GM23338 (cell line): Measurements from ENCODE around the gene NUDT6. TPM values are rescaled to one million over a fixed set of nuclear protein-coding genes. Genes with fewer than 3 reads are reported as not detected.

Experiments
- ATAC-seq: fragments of 200-7000 bp; cut with Tn5 transposase; 3 replicates; pipeline ENCODE4 v1.9.1; 2020
- DNase-seq: peaks from one replicate; pipeline ENCODE4 v3.0.0-alpha.2; 2015; ENCODE audit warnings: low spot score
- H2AFZ ChIP-seq: fragments of 200-600 bp; sonication (generic); 2 replicates; pipeline ENCODE4 v1.8.0; 2016; ENCODE audit warnings: antibody characterized with exemption, mild to moderate bottlenecking, moderate library complexity
- H3F3A ChIP-seq: fragments of 200-600 bp; sonication (generic); replicated peaks from 2 replicates; pipeline ENCODE4 v1.8.0; 2017; ENCODE audit warnings: antibody characterized with exemption, mixed run types, low read depth
- H3K27ac ChIP-seq: fragments of 200-600 bp; sonication (generic); 2 replicates; pipeline ENCODE4 v1.6.1; 2016; ENCODE audit warnings: low read depth
- H3K27me3 ChIP-seq: fragments of 200-600 bp; sonication (generic); 2 replicates; pipeline ENCODE4 v1.8.0; 2016; ENCODE audit warnings: mild to moderate bottlenecking, mixed run types, moderate library complexity; ENCODE audit not compliant: insufficient read depth
- H3K36me3 ChIP-seq: fragments of 200-600 bp; sonication (generic); 2 replicates; pipeline ENCODE4 v1.8.0; 2016; ENCODE audit warnings: mild to moderate bottlenecking; ENCODE audit not compliant: insufficient read depth
- H3K4me1 ChIP-seq: fragments of 200-600 bp; sonication (generic); 2 replicates; pipeline ENCODE4 v1.8.0; 2016; ENCODE audit warnings: mild to moderate bottlenecking, moderate library complexity; ENCODE audit not compliant: insufficient read depth
- H3K4me2 ChIP-seq: fragments of 200-600 bp; sonication (generic); 2 replicates; pipeline ENCODE4 v1.7.1; 2017; ENCODE audit warnings: mixed run types
- H3K4me3 ChIP-seq: fragments of 200-600 bp; sonication (generic); 2 replicates; pipeline ENCODE4 v1.6.1; 2016; ENCODE audit warnings: mixed run types
- H3K79me2 ChIP-seq: fragments of 200-600 bp; sonication (generic); replicated peaks from 2 replicates; pipeline ENCODE4 v1.8.0; 2017; ENCODE audit warnings: mild to moderate bottlenecking; ENCODE audit not compliant: insufficient read depth
- H3K9me2 ChIP-seq: fragments of 200-600 bp; sonication (generic); 2 replicates; pipeline ENCODE4 v1.8.0; 2017; ENCODE audit not compliant: insufficient read depth
- H4K20me1 ChIP-seq: fragments of 200-600 bp; sonication (generic); replicated peaks from 2 replicates; pipeline ENCODE4 v1.8.0; 2017; ENCODE audit warnings: mild to moderate bottlenecking; ENCODE audit not compliant: insufficient read depth
- H3K27ac Mint-ChIP-seq: 2 replicates; pipeline ENCODE4 v1.8.0; 2020; ENCODE audit warnings: inconsistent platforms, mild to moderate bottlenecking, moderate library complexity, mixed read lengths
- H3K27me3 Mint-ChIP-seq: 3 replicates; pipeline ENCODE4 v1.8.0; 2022; ENCODE audit warnings: low read depth, mild to moderate bottlenecking, moderate library complexity, mixed read lengths, inconsistent platforms; ENCODE audit not compliant: insufficient read depth, poor library complexity
- H3K36me3 Mint-ChIP-seq: 3 replicates; pipeline ENCODE4 v1.8.0; 2021; ENCODE audit warnings: low read depth, mild to moderate bottlenecking, inconsistent platforms, moderate library complexity, mixed read lengths
- H3K4me1 Mint-ChIP-seq: 3 replicates; pipeline ENCODE4 v1.8.0; 2020; ENCODE audit warnings: mild to moderate bottlenecking, inconsistent platforms, mixed read lengths
- H3K4me3 Mint-ChIP-seq: 3 replicates; pipeline ENCODE4 v1.8.0; 2021; ENCODE audit warnings: moderate library complexity, mild to moderate bottlenecking, inconsistent platforms, mixed read lengths
- H3K9me3 Mint-ChIP-seq: 3 replicates; pipeline ENCODE4 v1.8.0; 2020; ENCODE audit warnings: moderate library complexity, mild to moderate bottlenecking, inconsistent platforms, mixed read lengths
- CREB1 ChIP-seq: fragments of 250-450 bp; sonication (Bioruptor Pico); IDR thresholded peaks from 2 replicates; pipeline ENCODE4 v1.5.0; 2020; ENCODE audit warnings: low read depth, mild to moderate bottlenecking, moderate library complexity
- CTCF ChIP-seq, 2 experiments: fragments of 200-600 bp in 1 of 2; sonication (generic) in 1 of 2; conservative IDR thresholded peaks; 2 replicates each; pipeline versions ENCODE4 v1.5.1 to v1.6.1; 2016 to 2017; ENCODE audit warnings: antibody characterized with exemption in 2 of 2, low read depth in 2 of 2, mild to moderate bottlenecking in 2 of 2, moderate library complexity in 1 of 2
- EZH2 ChIP-seq: fragments of 200-600 bp; sonication (generic); IDR thresholded peaks from one replicate; pipeline ENCODE4 v1.8.0; 2017; ENCODE audit warnings: antibody characterized with exemption, mild to moderate bottlenecking, low read depth; ENCODE audit not compliant: unreplicated experiment
- EZH2phosphoT487 ChIP-seq: fragments of 200-600 bp; sonication (generic); IDR thresholded peaks from one replicate; pipeline ENCODE4 v1.8.1; 2018; ENCODE audit warnings: antibody characterized with exemption; ENCODE audit not compliant: unreplicated experiment
- JUNB ChIP-seq: IDR thresholded peaks from one replicate; pipeline ENCODE4 v1.6.1; 2016; ENCODE audit warnings: antibody characterized with exemption; ENCODE audit not compliant: unreplicated experiment
- NANOG ChIP-seq: IDR thresholded peaks from 2 replicates; pipeline ENCODE4 v1.6.1; 2016; ENCODE audit warnings: antibody characterized with exemption, borderline replicate concordance
- REST ChIP-seq: IDR thresholded peaks from one replicate; pipeline ENCODE4 v1.6.1; 2018; ENCODE audit warnings: antibody characterized with exemption; ENCODE audit not compliant: unreplicated experiment
- STAT1 ChIP-seq: IDR thresholded peaks from one replicate; pipeline ENCODE4 v1.6.1; 2016; ENCODE audit warnings: antibody characterized with exemption; ENCODE audit not compliant: unreplicated experiment
- ZNF114 ChIP-seq: fragments of 250-450 bp; sonication (Bioruptor Pico); IDR thresholded peaks from 2 replicates; pipeline ENCODE4 v1.5.0; 2020; ENCODE audit warnings: mild to moderate bottlenecking, moderate library complexity
- ZNF331 ChIP-seq: fragments of 250-450 bp; sonication (Bioruptor Pico); IDR thresholded peaks from 2 replicates; pipeline ENCODE4 v1.5.0; 2020; ENCODE audit warnings: low read depth, mild to moderate bottlenecking, moderate library complexity
- polyA plus RNA-seq: library from polyadenylated mRNA; unstranded; fragments of >200 nt; fragmentation: Nextera tagmentation; extraction: Ambion mirVana; gene quantifications from 2 replicates; pipeline ENCODE4 v1.2.1, GENCODE V29; 2016
- total RNA-seq: library from RNA; depleted of rRNA; stranded (reverse); fragments of >200 nt; shearing (Covaris generic); gene quantifications from 2 replicates; pipeline ENCODE4 v1.2.3, GENCODE V29; 2014

Gene NUDT6
- total and polyA plus RNA-seq, 2 experiments from 2014 or later, result 4.9 to 9.1 TPM

- Histone ChIP-seq H2AFZ (no peak overlapping the region), H3K9me2 (no peaks in the 10 kb centered on the region), H3K79me2 (peaks cover 63% of the 10 kb centered on the region), H3K36me3 (peaks cover 17% of the 10 kb centered on the region; the same call in 1 of the 2 replicates), H3K4me1 (no peaks in the 10 kb centered on the region), H3K27me3 (no peaks in the 10 kb centered on the region), H3K4me3 (no peak overlapping the region), H3F3A (peaks cover 7% of the 10 kb centered on the region; the same call in 1 of the 2 replicates), H4K20me1 (no peaks in the 10 kb centered on the region; the same call in 1 of the 2 replicates), H3K27ac (no peak overlapping the region), H3K4me2 (no peak overlapping the region)
- Mint-ChIP-seq H3K36me3 (peaks cover 62% of the 10 kb centered on the region), H3K27me3 (peaks cover under 1% of the 10 kb centered on the region), H3K4me1 (peaks cover 2% of the 10 kb centered on the region; the same call in 1 of the 3 replicates), H3K27ac (no peak overlapping the region), H3K9me3 (no peaks in the 10 kb centered on the region), H3K4me3 (no peak overlapping the region)
- ATAC-seq (no peak), DNase-seq (no peak)
- TF ChIP-seq CREB1 (no peak), EZH2 (no peak), ZNF331 (no peak), STAT1 (no peak), EZH2phosphoT487 (no peak), NANOG (no peak)
Observed at GRCh38 chr4:122889726-122890125, 32.7 kb downstream of the NUDT6 start.

GRCh38 chr4:122884499-122884898 lies 37.9 kb downstream of the NUDT6 start:
- H3K4me2 ChIP-seq, result no peak overlapping the region
- Mint-ChIP-seq H3K27ac (no peak overlapping the region), H3K36me3 (peaks cover 77% of the 10 kb centered on the region), H3K4me1 (peaks cover 2% of the 10 kb centered on the region; the same call in 1 of the 3 replicates), H3K9me3 (peaks cover 20% of the 10 kb centered on the region), H3K4me3 (no peak overlapping the region), H3K27me3 (peaks cover 9% of the 10 kb centered on the region)
- H3K4me1 ChIP-seq, result no peaks in the 10 kb centered on the region
- H3K79me2 ChIP-seq, result peaks cover 98% of the 10 kb centered on the region
- no peak overlapping the region for H3K4me3 ChIP-seq
- H3K36me3 ChIP-seq, result peaks cover 33% of the 10 kb centered on the region
- no peaks in the 10 kb centered on the region for H3K27me3 ChIP-seq
- H3K27ac ChIP-seq, result no peak overlapping the region; the same call in 1 of the 2 replicates
- H3K9me2 ChIP-seq, result no peaks in the 10 kb centered on the region
- no peak overlapping the region for H2AFZ ChIP-seq
- peaks cover 23% of the 10 kb centered on the region; the same call in 1 of the 2 replicates for H3F3A ChIP-seq
- DNase-seq (no peak), ATAC-seq (no peak)
- peaks cover 7% of the 10 kb centered on the region for H4K20me1 ChIP-seq
- TF ChIP-seq ZNF331 (no peak), ZNF114 (no peak), CREB1 (no peak), CTCF (conservative IDR thresholded peaks at IDR 0.05; ENCODE audit: low read depth in 2 of 2) (no peak), NANOG (no peak), STAT1 (no peak), EZH2 (no peak), REST (no peak), EZH2phosphoT487 (no peak), JUNB (no peak)
